WTC11 (cell line): ENCODE data around the gene SERAC1. TPM values are rescaled to one million over a fixed set of nuclear protein-coding genes. Genes with fewer than 3 reads are reported as not detected.
A peak's percentile ranks its signal among the peaks of the same experiment; 100 is the strongest.

ENCODE experiments used
- ATAC-seq: fragments of 200-7000 bp; cut with Tn5 transposase; 2 replicates; pipeline ENCODE4 v1.10.0; 2021; ENCODE audit warnings: mild to moderate bottlenecking, moderate library complexity
- CTCF ChIA-PET: fragments of 300-600 bp; sonication (Branson Sonifier 250); formaldehyde crosslinking; loops from one replicate; lab custom pipeline; 2021; ENCODE audit warnings: antibody characterized with exemption; lab: Charles Lee
- POLR2A ChIA-PET: fragments of 350-600 bp; sonication (Branson Sonifier 250); formaldehyde crosslinking; loops from one replicate; lab custom pipeline; 2021; ENCODE audit warnings: antibody characterized with exemption; lab: Charles Lee
- DNase-seq: peaks from one replicate; pipeline ENCODE4 v3.0.0; 2021; ENCODE audit warnings: low spot score
- H3K27ac Mint-ChIP-seq: 2 replicates; pipeline ENCODE4 v1.8.0; 2021; ENCODE audit warnings: mixed read lengths
- H3K27me3 Mint-ChIP-seq: 2 replicates; pipeline ENCODE4 v1.8.0; 2021; ENCODE audit warnings: low read depth, mild to moderate bottlenecking, moderate library complexity, mixed read lengths
- H3K36me3 Mint-ChIP-seq: 2 replicates; pipeline ENCODE4 v1.8.0; 2021; ENCODE audit warnings: mixed read lengths
- H3K4me1 Mint-ChIP-seq: 2 replicates; pipeline ENCODE4 v1.8.0; 2022; ENCODE audit warnings: mixed read lengths
- H3K4me3 Mint-ChIP-seq: 2 replicates; pipeline ENCODE4 v1.8.0; 2021; ENCODE audit warnings: mild to moderate bottlenecking, moderate library complexity, mixed read lengths
- H3K9me3 Mint-ChIP-seq: 2 replicates; pipeline ENCODE4 v1.8.0; 2021; ENCODE audit warnings: mixed read lengths
- ATF1 ChIP-seq: sonication (generic); formaldehyde crosslinking; IDR thresholded peaks from 2 replicates; pipeline ENCODE4 v1.8.1; 2023; ENCODE audit warnings: mild to moderate bottlenecking, moderate library complexity, missing genetic modification reagents
- CBFB ChIP-seq: sonication (generic); formaldehyde crosslinking; IDR thresholded peaks from 2 replicates; pipeline ENCODE4 v1.8.1; 2022; ENCODE audit warnings: mild to moderate bottlenecking, low read depth, missing genetic modification reagents
- GABPB1 ChIP-seq: sonication (generic); formaldehyde crosslinking; IDR thresholded peaks from 2 replicates; pipeline ENCODE4 v1.8.1; 2023; ENCODE audit warnings: mild to moderate bottlenecking, missing genetic modification reagents
- GTF2I ChIP-seq: fragments of 250-450 bp; sonication (Bioruptor Pico); conservative IDR thresholded peaks from 2 replicates; pipeline ENCODE4 v1.4.0; 2021; ENCODE audit warnings: mild to moderate bottlenecking
- JAZF1 ChIP-seq: fragments of 250-450 bp; sonication (Bioruptor Pico); IDR thresholded peaks from 2 replicates; pipeline ENCODE4 v1.9.0; 2021; ENCODE audit warnings: moderate library complexity, mild to moderate bottlenecking, inconsistent platforms
- JUN ChIP-seq: sonication (generic); formaldehyde crosslinking; IDR thresholded peaks from 2 replicates; pipeline ENCODE4 v1.8.0; 2023; ENCODE audit warnings: mild to moderate bottlenecking, missing genetic modification reagents
- MXD4 ChIP-seq: fragments of 250-450 bp; sonication (Bioruptor Pico); IDR thresholded peaks from 2 replicates; pipeline ENCODE4 v1.8.0; 2021; ENCODE audit warnings: mild to moderate bottlenecking, moderate library complexity, borderline replicate concordance
- NFYB ChIP-seq: sonication (generic); formaldehyde crosslinking; conservative IDR thresholded peaks from 2 replicates; pipeline ENCODE4 v1.8.0; 2022; ENCODE audit warnings: low read depth, missing genetic modification reagents
- NR3C1 ChIP-seq: sonication (generic); formaldehyde crosslinking; conservative IDR thresholded peaks from 2 replicates; pipeline ENCODE4 v1.8.1; 2023; ENCODE audit warnings: low read depth, mild to moderate bottlenecking, missing genetic modification reagents
- RELA ChIP-seq: sonication (generic); formaldehyde crosslinking; IDR thresholded peaks from 2 replicates; pipeline ENCODE4 v1.8.1; 2022; ENCODE audit warnings: missing genetic modification reagents, mild to moderate bottlenecking, borderline replicate concordance
- SMAD4 ChIP-seq: sonication (generic); formaldehyde crosslinking; IDR thresholded peaks from 2 replicates; pipeline ENCODE4 v1.8.0; 2022; ENCODE audit warnings: mild to moderate bottlenecking, missing genetic modification reagents
- SP1 ChIP-seq: sonication (generic); formaldehyde crosslinking; conservative IDR thresholded peaks from 2 replicates; pipeline ENCODE4 v1.8.1; 2022; ENCODE audit warnings: missing genetic modification reagents
- TCF7 ChIP-seq: sonication (generic); formaldehyde crosslinking; IDR thresholded peaks from 2 replicates; pipeline ENCODE4 v1.8.0; 2022; ENCODE audit warnings: mild to moderate bottlenecking, low read depth, missing genetic modification reagents, moderate library complexity
- TEAD1 ChIP-seq: sonication (generic); formaldehyde crosslinking; IDR thresholded peaks from 2 replicates; pipeline ENCODE4 v1.8.0; 2022; ENCODE audit warnings: mild to moderate bottlenecking, missing genetic modification reagents
- TEAD4 ChIP-seq: sonication (generic); formaldehyde crosslinking; IDR thresholded peaks from 2 replicates; pipeline ENCODE4 v1.8.0; 2022; ENCODE audit warnings: mild to moderate bottlenecking, missing genetic modification reagents
- total RNA-seq: library from RNA; stranded (reverse); gene quantifications from 3 replicates; pipeline ENCODE4 v1.2.3, GENCODE V29; 2021
- TF ChIP-seq, protein P1 (sequence below): sonication (generic); formaldehyde crosslinking; IDR thresholded peaks from 2 replicates; pipeline ENCODE4 v1.8.1; 2023; ENCODE audit warnings: mild to moderate bottlenecking, moderate library complexity, missing genetic modification reagents
- TF ChIP-seq, protein P2 (sequence below): sonication (generic); formaldehyde crosslinking; IDR thresholded peaks from 2 replicates; pipeline ENCODE4 v1.8.1; 2022; ENCODE audit warnings: missing genetic modification reagents, borderline replicate concordance
- TF ChIP-seq, protein P3 (sequence below): sonication (generic); formaldehyde crosslinking; IDR thresholded peaks from 2 replicates; pipeline ENCODE4 v1.8.1; 2023; ENCODE audit warnings: mild to moderate bottlenecking, missing genetic modification reagents, moderate library complexity
- TF ChIP-seq, protein P4 (sequence below): fragments of 250-450 bp; sonication (Bioruptor Pico); IDR thresholded peaks from 2 replicates; pipeline ENCODE4 v1.8.0; 2021; ENCODE audit warnings: mild to moderate bottlenecking
- TF ChIP-seq, protein P5 (sequence below): sonication (generic); formaldehyde crosslinking; IDR thresholded peaks from 2 replicates; pipeline ENCODE4 v1.8.0; 2023; ENCODE audit warnings: mild to moderate bottlenecking, missing genetic modification reagents
- TF ChIP-seq, protein P6 (sequence below): sonication (generic); formaldehyde crosslinking; IDR thresholded peaks from 2 replicates; pipeline ENCODE4 v1.8.1; 2022; ENCODE audit warnings: mild to moderate bottlenecking, missing genetic modification reagents, moderate library complexity, borderline replicate concordance

The SERAC1 gene
- total RNA-seq, 1 experiment from 2014 or later: 14.1 TPM

DNA sequence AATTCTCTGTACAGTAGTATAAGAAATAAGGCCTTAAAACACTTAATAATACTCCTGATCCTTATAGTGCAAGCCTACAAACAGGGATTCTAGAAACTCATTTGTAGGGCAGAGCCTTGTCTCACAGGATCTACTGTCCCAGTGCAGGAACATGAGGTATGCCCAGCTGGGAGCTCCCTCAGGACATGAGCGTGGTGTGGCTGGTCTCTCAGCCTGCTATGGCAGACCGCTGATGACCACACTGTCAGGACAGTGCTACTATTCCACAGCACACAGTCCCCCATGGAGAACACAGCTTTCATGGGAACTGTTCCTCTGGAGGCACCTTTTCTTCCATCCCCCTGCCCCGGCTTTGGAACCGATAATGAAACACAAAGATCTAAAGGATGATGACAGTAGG lies 53.0 kb downstream of the SERAC1 start (continued):
- TF ChIP-seq, protein P1, sequence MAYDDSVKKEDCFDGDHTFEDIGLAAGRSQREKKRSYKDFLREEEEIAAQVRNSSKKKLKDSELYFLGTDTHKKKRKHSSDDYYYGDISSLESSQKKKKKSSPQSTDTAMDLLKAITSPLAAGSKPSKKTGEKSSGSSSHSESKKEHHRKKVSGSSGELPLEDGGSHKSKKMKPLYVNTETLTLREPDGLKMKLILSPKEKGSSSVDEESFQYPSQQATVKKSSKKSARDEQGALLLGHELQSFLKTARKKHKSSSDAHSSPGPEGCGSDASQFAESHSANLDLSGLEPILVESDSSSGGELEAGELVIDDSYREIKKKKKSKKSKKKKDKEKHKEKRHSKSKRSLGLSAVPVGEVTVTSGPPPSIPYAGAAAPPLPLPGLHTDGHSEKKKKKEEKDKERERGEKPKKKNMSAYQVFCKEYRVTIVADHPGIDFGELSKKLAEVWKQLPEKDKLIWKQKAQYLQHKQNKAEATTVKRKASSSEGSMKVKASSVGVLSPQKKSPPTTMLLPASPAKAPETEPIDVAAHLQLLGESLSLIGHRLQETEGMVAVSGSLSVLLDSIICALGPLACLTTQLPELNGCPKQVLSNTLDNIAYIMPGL (CRISPR knock-in tag): no peak
- TF ChIP-seq CBFB (CRISPR knock-in tag): no peak
- no peak for TF ChIP-seq GTF2I (CRISPR knock-in tag)
- no peak for TF ChIP-seq TEAD4 (CRISPR knock-in tag)
- TF ChIP-seq, protein P2, sequence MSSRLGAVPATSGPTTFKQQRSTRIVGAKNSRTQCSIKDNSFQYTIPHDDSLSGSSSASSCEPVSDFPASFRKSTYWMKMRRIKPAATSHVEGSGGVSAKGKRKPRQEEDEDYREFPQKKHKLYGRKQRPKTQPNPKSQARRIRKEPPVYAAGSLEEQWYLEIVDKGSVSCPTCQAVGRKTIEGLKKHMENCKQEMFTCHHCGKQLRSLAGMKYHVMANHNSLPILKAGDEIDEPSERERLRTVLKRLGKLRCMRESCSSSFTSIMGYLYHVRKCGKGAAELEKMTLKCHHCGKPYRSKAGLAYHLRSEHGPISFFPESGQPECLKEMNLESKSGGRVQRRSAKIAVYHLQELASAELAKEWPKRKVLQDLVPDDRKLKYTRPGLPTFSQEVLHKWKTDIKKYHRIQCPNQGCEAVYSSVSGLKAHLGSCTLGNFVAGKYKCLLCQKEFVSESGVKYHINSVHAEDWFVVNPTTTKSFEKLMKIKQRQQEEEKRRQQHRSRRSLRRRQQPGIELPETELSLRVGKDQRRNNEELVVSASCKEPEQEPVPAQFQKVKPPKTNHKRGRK (CRISPR knock-in tag): no peak
- TF ChIP-seq, protein P3, sequence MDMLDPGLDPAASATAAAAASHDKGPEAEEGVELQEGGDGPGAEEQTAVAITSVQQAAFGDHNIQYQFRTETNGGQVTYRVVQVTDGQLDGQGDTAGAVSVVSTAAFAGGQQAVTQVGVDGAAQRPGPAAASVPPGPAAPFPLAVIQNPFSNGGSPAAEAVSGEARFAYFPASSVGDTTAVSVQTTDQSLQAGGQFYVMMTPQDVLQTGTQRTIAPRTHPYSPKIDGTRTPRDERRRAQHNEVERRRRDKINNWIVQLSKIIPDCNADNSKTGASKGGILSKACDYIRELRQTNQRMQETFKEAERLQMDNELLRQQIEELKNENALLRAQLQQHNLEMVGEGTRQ: no peak
- TF ChIP-seq ATF1 (CRISPR knock-in tag): no peak
- no peak for TF ChIP-seq JAZF1 (CRISPR knock-in tag)
- no peak for TF ChIP-seq SP1 (CRISPR knock-in tag)
- TF ChIP-seq, all 79 proteins: peak for 0

DNA sequence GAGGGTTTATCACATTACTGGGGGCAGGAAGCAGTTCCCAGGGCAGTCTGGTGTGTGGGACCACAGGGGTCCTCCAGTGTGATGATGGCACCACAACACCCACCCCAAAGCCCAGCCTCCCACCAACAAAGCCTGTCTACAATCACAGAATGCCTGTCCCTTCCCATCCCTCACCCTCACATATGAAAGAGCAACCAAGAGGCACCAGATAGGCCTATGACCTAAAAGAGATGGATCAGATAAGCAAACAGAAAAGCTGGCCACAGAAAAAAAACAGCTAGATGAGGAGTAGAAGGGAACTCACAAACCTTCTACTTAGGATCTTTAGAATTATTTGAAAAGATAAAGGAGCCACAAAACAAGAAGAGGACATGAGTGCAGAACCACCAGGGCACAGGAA lies 54.3 kb downstream of the SERAC1 start:
- no peak for TF ChIP-seq CBFB (CRISPR knock-in tag)
- TF ChIP-seq RELA (CRISPR knock-in tag): no peak
- TF ChIP-seq, protein P2 (CRISPR knock-in tag): no peak
- TF ChIP-seq, protein P1 (CRISPR knock-in tag): no peak
- TF ChIP-seq NFYB: no peak
- TF ChIP-seq TCF7 (CRISPR knock-in tag): no peak
- no peak for TF ChIP-seq NR3C1 (CRISPR knock-in tag)
- TF ChIP-seq, protein P4, sequence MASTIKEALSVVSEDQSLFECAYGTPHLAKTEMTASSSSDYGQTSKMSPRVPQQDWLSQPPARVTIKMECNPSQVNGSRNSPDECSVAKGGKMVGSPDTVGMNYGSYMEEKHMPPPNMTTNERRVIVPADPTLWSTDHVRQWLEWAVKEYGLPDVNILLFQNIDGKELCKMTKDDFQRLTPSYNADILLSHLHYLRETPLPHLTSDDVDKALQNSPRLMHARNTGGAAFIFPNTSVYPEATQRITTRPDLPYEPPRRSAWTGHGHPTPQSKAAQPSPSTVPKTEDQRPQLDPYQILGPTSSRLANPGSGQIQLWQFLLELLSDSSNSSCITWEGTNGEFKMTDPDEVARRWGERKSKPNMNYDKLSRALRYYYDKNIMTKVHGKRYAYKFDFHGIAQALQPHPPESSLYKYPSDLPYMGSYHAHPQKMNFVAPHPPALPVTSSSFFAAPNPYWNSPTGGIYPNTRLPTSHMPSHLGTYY: no peak
- no peak for TF ChIP-seq TEAD1 (CRISPR knock-in tag)
- no peak for TF ChIP-seq JUN (CRISPR knock-in tag)
- TF ChIP-seq, protein P5, sequence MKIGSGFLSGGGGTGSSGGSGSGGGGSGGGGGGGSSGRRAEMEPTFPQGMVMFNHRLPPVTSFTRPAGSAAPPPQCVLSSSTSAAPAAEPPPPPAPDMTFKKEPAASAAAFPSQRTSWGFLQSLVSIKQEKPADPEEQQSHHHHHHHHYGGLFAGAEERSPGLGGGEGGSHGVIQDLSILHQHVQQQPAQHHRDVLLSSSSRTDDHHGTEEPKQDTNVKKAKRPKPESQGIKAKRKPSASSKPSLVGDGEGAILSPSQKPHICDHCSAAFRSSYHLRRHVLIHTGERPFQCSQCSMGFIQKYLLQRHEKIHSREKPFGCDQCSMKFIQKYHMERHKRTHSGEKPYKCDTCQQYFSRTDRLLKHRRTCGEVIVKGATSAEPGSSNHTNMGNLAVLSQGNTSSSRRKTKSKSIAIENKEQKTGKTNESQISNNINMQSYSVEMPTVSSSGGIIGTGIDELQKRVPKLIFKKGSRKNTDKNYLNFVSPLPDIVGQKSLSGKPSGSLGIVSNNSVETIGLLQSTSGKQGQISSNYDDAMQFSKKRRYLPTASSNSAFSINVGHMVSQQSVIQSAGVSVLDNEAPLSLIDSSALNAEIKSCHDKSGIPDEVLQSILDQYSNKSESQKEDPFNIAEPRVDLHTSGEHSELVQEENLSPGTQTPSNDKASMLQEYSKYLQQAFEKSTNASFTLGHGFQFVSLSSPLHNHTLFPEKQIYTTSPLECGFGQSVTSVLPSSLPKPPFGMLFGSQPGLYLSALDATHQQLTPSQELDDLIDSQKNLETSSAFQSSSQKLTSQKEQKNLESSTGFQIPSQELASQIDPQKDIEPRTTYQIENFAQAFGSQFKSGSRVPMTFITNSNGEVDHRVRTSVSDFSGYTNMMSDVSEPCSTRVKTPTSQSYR (CRISPR knock-in tag): no peak
- TF ChIP-seq MXD4 (CRISPR knock-in tag): no peak
- TF ChIP-seq, protein P6, sequence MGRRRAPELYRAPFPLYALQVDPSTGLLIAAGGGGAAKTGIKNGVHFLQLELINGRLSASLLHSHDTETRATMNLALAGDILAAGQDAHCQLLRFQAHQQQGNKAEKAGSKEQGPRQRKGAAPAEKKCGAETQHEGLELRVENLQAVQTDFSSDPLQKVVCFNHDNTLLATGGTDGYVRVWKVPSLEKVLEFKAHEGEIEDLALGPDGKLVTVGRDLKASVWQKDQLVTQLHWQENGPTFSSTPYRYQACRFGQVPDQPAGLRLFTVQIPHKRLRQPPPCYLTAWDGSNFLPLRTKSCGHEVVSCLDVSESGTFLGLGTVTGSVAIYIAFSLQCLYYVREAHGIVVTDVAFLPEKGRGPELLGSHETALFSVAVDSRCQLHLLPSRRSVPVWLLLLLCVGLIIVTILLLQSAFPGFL: no peak
- no peak for TF ChIP-seq GABPB1 (CRISPR knock-in tag)
- no peak for TF ChIP-seq SMAD4 (CRISPR knock-in tag)
- TF ChIP-seq, all 79 proteins: peak for 0
- ChIA-PET POLR2A (no interaction called here), CTCF (interaction anchor here (1.1 kb wide), 1 partner anchor 87 kb away, joined by 3 read pairs; no protein-coding TSS in a partner anchor)
- no peak; the same call in 1 of the 2 replicates for ATAC-seq
- Mint-ChIP-seq H3K27ac (peak overlapping the region; percentile 11; the same call in 1 of the 2 replicates), H3K36me3 (peaks cover 17% of the 10 kb centered on the region), H3K27me3 (no peaks in the 10 kb centered on the region), H3K9me3 (no peaks in the 10 kb centered on the region), H3K4me1 (no peaks in the 10 kb centered on the region), H3K4me3 (no peak overlapping the region)
- no peak for DNase-seq
